HL-60 (cell line): ENCODE results near the gene LAMA2.

Experiments used
- GABPA ChIP-seq: IDR thresholded peaks from 2 replicates; pipeline ENCODE4 v1.6.1; 2012; ENCODE audit warnings: low read depth
- POLR2AphosphoS5 ChIP-seq: IDR thresholded peaks from 2 replicates; pipeline ENCODE4 v1.6.1; 2012; ENCODE audit warnings: low read depth
- TF ChIP-seq, protein P1 (sequence below): IDR thresholded peaks from one replicate; pipeline ENCODE4 v1.5.1; 2011; ENCODE audit warnings: low read length, control low read depth, inconsistent platforms; ENCODE audit not compliant: insufficient read depth

DNA sequence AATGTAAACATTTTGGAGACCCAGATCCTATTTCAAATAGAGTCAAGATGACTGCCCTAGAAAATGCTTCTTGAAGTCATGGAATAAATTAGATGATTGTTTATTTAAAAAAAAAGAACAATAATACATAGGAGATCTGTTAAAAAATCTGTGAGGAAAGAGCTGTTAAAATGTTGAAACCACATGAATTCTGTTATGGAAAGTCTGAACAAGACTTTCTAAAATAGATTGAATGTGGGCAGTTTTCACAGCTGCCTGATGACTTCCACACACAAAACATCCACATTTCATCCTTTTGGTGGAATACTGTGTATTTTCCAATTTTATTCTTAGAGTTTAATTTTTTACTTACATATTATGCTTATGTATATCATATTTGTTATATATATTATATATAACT is 186.1 kb downstream of the LAMA2 start:
- TF ChIP-seq GABPA (no peak), POLR2AphosphoS5 (no peak)
- TF ChIP-seq, protein P1, sequence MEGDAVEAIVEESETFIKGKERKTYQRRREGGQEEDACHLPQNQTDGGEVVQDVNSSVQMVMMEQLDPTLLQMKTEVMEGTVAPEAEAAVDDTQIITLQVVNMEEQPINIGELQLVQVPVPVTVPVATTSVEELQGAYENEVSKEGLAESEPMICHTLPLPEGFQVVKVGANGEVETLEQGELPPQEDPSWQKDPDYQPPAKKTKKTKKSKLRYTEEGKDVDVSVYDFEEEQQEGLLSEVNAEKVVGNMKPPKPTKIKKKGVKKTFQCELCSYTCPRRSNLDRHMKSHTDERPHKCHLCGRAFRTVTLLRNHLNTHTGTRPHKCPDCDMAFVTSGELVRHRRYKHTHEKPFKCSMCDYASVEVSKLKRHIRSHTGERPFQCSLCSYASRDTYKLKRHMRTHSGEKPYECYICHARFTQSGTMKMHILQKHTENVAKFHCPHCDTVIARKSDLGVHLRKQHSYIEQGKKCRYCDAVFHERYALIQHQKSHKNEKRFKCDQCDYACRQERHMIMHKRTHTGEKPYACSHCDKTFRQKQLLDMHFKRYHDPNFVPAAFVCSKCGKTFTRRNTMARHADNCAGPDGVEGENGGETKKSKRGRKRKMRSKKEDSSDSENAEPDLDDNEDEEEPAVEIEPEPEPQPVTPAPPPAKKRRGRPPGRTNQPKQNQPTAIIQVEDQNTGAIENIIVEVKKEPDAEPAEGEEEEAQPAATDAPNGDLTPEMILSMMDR: no peak
